AG09319 (cell line): ENCODE data around the gene SPAG7.

Experiments used
- DNase-seq: peaks from one replicate; pipeline ENCODE4 v3.0.0-alpha.2; 2010; ENCODE audit warnings: low read depth; ENCODE audit errors: extremely low read depth
- TF ChIP-seq, protein P1 (sequence below): IDR thresholded peaks from 2 replicates; pipeline ENCODE4 v1.5.1; 2011; ENCODE audit warnings: low read depth, mild to moderate bottlenecking, inconsistent platforms, low read length, moderate library complexity

SPAG7 gene

GRCh38 chr17:4968486-4969046 is 949 bp upstream of the SPAG7 start:
- TF ChIP-seq, protein P1, sequence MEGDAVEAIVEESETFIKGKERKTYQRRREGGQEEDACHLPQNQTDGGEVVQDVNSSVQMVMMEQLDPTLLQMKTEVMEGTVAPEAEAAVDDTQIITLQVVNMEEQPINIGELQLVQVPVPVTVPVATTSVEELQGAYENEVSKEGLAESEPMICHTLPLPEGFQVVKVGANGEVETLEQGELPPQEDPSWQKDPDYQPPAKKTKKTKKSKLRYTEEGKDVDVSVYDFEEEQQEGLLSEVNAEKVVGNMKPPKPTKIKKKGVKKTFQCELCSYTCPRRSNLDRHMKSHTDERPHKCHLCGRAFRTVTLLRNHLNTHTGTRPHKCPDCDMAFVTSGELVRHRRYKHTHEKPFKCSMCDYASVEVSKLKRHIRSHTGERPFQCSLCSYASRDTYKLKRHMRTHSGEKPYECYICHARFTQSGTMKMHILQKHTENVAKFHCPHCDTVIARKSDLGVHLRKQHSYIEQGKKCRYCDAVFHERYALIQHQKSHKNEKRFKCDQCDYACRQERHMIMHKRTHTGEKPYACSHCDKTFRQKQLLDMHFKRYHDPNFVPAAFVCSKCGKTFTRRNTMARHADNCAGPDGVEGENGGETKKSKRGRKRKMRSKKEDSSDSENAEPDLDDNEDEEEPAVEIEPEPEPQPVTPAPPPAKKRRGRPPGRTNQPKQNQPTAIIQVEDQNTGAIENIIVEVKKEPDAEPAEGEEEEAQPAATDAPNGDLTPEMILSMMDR, result no peak
- no peak for DNase-seq

DNA sequence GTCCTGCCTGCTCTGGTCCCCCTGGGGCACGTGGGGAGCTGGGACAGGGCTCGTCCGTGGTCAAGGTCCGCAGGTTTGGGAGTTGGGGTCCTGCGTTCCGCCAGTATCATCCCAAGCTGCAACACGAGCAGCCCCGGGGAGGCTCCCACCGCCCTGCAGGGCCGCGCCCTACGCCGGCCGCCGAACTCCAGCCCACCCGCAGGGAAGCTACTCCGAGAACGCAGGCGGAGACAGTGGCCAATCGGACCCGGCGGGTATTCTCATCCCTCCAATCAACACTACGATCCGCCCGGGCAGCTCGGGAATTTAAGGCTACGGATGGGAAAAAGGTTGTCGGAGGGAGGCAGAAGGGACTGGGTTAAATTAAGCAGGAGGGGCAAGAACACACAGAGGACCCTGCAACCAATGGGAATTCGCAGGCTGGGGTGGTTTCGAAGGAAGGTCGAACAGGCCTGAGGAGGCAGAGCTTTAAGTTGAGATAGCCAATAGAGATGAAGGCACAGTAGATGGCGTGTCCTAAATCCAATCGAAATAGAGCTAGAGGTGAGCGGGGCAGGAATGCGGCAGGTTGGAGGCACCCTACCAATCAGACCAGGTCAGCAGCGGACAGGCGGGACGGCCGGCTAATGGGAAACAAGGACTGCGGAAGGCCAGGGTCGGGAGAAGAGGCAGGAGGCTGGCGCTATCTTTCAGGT is 626 bp downstream of the SPAG7 start:
- TF ChIP-seq, protein P1, result no peak
- DNase-seq, result peak; percentile 99

DNA sequence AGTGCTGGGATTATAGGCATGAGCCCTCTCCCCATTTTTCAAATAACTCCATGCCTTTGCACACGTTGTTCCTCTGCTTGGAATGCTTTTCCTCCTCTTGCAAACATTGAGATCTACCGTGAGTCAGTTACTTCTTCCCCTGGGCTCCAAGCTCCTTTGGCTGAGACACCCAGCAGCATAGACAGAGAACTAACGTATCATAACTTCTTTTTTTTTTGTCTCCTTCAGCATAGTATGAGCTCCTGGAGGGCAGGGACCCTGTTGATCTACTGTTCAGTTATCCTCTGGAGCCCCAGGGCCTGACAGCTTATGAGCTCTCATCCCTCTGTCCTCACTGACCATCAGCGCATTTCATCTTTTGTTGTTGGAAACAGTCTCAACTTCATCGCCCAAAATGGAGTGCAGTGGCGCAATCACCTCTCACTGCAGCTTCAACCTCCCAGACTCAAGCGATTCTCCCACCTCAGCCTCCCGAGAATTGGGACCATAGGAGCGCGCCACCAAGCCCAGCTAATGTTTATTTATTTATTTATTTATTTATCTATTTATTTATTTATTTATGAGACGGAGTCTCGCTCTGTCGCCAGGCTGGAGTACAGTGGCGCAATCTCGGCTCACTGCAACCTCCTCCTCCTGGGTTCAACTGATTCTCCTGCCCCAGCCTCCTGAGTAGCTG is 2.2 kb downstream of the SPAG7 start:
- TF ChIP-seq, protein P1, result no peak
- DNase-seq, result no peak

- no peak for DNase-seq
- TF ChIP-seq, protein P1, result no peak
These were observed 7.2 kb downstream of the SPAG7 start for GRCh38 chr17:4960279-4960922.

DNA sequence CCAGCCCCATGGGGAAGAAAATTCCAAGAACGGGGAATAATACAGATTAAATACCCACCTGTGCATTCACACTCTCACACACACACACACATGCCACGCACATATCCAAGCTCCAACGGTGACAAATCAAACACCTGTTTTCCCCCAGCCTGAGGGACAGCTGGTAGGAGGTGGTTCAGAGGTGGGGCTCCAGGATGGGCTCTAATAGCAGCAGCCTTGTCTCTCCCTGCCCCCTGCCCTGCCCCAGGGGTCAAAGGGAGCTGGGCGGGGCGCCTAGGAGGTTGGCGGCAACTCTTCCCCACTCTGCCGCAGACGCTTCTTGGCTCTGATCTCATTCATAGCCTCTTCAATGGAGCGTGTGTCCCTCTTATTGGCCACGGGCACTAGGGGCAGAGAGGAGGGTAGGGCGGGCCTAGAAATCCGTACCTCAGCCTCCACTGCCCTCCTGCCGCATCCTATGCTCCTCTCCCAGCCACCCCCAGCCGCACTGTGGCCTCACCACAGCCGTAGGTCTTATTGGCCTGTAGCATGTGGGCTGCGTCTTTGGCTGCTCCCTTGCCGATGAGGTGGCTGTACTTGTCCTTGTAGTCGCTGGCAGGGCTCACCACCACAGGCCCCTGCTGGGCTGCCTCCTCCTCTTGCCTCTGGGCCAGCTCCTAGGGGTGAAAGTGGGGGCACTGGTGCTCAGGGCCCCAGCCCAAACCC is 8.2 kb downstream of the SPAG7 start:
- TF ChIP-seq, protein P1, result no peak
- DNase-seq, result no peak

DNA sequence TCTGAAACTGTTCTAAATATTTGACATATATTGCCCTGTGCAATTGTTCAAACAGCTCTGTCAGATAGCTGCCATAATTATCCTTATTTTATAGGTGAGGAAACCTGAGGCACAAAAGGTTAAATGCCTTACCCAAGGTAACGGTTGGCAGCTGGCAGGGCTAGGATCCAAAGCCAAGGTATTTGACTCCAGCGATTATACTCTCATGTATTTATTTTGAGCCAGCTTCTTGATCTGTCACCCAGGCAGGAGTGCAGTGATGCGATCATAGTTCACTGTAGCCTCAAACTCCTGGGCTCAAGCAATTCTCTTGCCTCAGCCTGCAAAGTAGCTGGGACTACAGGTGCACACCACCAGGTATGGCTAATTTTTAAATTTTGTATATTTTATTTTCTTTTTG is 9.5 kb downstream of the SPAG7 start:
- TF ChIP-seq, protein P1, result no peak
- DNase-seq, result no peak
